NCI-H2196 treated with DMSO at 0.1 percent for 48 hours (cell line): ENCODE data around the gene GRK1.
A peak's percentile ranks its signal among the peaks of the same experiment; 100 is the strongest.
"Not testable (repeated sequence)": the region's sequence is repeated elsewhere in the genome, so short reads cannot be mapped to it uniquely, and the experiment has no call there.

Experiments
- DNase-seq: peaks from one replicate; lab custom pipeline; 2025; ENCODE audit not compliant: unreplicated experiment; lab: John Stamatoyannopoulos, UW

GRK1 gene

GRCh38 chr13:113664751-113665596 lies 2.0 kb upstream of the GRK1 start:
- DNase-seq = no peak

DNA sequence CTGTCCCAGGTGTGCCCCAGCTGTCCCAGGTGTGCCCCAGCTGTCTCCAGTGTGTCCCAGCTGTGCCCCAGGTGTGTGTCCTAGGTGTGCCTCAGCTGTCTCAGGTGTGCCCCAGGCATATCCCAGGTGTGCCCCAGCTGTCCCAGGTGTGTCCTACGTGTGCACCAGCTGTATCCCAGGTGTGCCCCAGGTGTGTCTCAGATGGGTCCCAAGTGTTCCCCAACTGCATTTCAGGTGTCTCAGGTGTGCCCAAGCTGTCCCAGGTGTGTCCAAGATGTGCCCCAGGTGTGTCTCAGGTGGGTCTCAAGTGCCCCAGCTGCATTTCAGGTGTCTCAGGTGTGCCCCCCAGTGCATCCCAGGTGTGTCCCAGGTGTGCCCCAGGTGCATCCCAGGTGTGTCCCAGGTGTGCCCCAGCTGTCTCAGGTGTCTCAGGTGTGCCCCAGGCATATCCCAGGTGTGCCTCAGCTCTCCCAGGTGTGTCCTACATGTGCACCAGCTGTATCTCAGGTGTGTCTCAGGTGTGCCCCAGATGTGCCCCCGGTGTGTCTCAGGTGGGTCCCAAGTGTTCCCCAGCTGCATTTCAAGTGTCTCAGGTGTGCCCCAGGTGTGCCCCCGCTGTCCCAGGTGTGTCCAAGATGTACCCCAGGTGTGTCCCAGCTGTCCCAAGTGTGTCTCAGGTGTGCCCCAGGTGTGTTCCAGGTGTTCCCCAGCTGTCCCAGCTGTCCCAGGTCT lies 1.3 kb upstream of the GRK1 start:
- DNase-seq = no peak

DNA sequence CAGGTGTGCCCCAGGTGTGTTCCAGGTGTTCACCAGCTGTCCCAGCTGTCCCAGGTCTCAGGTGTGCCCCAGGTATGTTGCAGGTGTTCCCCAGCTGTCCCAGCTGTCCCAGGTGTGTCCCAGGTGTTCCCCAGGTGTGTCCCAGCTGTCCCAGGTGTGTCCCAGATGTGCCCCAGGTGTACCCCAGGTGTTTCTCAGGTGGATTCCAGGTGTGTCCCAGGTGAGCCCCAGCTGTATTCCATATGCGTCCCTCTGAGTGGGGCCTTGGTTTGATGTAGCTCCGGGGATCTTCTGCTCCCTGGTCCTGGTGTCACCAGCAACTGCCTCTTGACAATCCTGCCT lies 719 bp upstream of the GRK1 start:
- no peak for DNase-seq

DNA sequence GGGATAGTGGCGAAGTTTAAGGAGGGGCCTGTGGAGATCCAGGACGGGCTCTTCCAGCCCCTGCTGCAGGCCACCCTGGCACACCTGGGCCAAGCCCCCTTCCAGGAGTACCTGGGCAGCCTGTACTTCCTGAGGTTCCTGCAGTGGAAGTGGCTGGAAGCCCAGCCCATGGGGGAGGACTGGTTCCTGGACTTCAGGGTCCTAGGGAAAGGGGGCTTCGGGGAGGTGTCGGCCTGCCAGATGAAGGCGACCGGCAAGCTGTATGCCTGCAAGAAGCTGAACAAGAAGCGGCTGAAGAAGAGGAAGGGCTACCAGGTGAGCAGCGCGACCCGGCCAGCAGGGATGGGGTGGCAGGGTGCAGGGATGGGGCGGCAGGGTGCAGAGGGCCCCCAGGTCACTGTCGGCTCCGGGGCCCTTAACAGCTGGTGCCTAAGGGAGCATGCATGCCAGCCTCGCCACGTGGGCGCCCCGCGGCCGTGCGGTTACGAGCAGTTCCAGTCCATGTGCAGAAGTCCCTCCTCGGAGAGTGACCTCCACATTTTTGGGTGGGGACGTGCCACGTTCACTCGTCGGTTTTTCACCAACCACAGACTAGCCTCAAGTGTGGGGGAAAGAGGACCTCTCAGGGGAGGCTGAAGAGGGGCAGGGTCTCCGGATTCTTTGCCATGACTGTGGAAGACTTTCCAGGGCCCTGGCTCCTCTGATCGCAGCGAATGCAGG lies 912 bp downstream of the GRK1 start:
- DNase-seq = no peak

- DNase-seq = no peak
Observed at GRCh38 chr13:113668491-113668971, 1.5 kb downstream of the GRK1 start.

- no peak for DNase-seq
Observed at GRCh38 chr13:113669231-113669754, 2.3 kb downstream of the GRK1 start.

DNA sequence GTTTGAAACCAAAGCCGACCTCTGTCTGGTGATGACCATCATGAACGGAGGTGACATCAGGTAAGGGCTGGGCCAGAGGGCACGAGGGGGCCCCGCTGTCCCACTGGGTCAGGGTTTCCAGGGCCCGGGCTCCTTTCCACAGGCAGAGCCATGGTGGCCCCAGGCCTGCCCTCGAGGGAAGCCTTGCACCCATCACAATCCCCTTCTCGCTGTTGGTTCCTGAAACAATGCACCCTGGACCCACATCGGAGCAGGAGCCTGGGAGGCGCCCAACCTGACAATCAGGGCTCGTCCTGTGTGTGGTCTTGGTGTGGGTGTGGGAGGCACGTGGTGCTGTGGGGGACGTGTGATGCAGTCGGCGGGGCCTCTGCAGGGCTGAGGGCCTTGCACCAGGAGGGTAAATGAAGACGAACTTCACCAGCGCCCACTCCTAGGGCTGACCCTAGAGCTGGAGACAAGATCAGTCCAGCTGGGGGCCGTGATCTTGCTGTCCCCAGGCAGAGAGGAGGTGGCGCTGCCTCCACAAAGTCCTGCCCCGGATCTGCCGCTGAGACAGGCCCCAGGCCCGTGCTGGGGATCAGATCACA lies 2.8 kb downstream of the GRK1 start:
- no peak for DNase-seq

- DNase-seq = no peak
Observed at GRCh38 chr13:113670541-113670940, 3.5 kb downstream of the GRK1 start.

GRCh38 chr13:113671066-113672001 lies 4.3 kb downstream of the GRK1 start:
- DNase-seq = no peak

DNA sequence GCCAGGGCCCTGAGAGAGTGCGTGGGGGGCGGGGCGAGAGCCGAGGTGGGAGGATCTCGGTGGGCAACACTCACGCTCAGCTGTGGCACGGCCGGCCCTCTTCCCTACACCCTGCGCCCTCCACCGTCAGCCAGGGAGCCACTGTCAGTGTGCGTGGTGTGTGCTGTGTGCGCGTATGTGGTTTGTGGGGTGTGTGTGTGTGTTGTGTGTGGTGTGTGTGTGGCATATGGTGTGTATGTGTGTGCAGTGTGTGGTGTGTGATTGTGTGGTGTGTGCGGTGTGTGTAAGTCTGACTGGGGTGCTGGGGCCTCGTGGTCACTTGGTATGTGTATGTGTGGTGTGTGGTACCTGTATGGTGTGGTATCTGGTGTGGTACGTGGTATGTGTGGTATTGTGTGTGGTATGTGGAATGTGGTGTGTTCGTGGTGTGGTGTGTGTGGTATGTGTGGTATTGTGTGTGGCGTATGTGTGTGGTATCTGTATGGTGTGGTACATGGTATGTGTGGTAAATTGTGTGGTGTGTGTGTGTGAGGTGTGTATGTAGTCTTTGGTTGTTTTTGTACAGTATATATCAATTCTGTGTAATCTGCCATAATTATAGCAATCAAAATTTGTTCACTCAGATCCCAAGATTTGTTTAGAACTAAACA lies 5.1 kb downstream of the GRK1 start:
- DNase-seq = no peak

DNA sequence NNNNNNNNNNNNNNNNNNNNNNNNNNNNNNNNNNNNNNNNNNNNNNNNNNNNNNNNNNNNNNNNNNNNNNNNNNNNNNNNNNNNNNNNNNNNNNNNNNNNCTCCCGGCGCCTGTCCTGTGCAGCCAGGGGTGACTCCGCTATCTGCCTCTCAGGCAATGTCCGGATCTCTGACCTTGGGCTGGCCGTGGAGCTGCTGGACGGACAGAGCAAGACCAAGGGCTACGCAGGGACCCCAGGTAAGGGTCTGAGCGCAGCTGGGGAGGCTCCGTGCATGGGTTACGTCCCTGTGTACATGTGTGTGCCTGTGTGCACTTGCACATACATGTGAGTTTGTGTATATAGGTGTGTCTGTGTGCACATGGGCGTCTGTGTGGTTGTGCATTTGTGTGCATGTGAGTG lies 55.9 kb downstream of the GRK1 start:
- DNase-seq = no peak

GRCh38 chr13:113723410-113724015 lies 56.5 kb downstream of the GRK1 start:
- DNase-seq = no peak

DNA sequence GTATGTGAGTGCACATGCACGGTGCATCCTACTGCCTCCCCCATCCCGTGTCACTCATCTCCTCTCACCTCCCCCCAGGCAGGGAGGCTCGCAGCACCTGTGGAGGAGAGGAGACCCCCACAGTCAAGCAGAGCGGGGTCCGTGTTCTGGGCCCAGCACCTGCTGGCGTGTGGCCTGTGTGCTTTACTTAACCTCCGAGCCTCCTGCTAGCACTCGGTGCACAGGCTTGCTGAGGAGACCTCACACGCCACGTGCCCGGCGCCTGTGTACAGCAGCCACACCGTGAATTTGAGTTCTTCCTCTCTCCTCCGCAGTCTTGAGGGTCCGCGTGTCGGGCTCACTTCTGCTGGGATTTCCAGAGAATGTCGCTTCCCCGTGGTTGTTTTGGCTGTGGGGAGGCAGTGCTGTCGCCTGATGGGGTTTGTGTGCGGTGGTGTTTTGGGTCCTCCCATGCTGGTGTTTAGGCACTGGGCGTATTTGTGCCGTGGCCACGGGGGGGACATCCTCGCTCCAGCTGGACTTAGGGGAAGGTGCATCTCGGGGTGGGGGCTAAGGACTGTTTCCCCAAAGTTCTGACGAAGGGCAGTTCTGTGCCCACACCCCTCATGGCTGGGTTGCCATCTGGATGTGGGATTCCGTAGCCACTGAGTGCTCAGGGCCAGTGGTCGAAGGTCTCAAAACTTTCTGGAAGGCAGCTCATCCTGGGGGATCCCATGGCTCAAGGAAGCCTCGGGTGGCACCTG lies 57.2 kb downstream of the GRK1 start:
- no peak for DNase-seq

DNA sequence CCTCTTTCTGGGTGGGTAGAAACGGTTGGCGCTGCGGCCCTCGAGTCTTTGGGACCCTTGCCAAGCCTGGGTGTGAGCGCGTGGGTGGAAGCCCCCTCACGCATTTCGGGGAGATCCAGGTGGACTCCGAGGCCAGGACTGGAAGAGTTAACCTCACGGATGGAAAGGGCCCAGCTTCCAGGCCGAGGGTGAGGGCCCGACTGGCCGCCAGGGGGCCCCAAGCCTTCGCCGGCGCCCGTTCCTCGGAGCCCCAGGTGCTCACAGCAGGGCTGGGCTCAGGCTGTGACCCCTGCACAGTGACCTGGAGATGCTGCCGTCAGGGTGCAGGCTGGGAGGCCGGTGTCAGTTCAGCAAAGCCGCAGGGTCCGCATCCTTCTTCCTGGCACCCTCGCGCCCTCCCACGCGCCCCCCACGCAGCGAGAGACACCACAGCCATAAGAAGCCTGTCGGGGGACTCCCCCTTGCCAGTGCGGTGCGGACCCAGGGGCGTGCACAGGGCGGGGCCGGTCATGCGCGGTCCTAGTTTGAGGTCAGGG lies 57.8 kb downstream of the GRK1 start:
- DNase-seq = peak; percentile 34

- DNase-seq = not testable (repeated sequence)
Observed at GRCh38 chr13:113725329-113726105, 58.5 kb downstream of the GRK1 start.

GRCh38 chr13:113726106-113726821 lies 59.2 kb downstream of the GRK1 start:
- DNase-seq = peak; percentile 12

DNA sequence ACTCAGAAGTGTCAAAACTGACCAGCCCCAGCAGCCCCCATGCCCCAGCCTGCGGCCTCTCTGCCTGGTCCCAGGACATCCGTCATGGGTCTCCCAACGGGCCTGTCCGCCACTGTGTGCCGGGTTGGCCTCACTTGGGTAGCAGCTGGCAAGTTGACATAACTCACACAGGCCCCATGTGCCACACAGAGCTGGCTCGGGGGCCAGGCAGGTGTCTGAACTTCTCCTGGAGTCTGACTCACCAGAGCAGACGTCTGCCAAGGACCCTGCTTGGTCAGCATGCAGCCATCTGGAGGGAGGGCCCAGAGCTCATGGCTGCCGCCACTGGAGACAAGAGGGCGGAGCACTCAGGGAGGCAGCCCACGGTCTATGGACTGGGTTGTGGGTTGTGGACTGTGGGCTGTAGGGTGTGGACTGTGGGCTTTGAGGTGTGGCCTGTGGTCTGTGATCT lies 60.0 kb downstream of the GRK1 start:
- no peak for DNase-seq
